Stimulated activated CD8-positive, alpha-beta memory T cell treated with anti-CD3 and anti-CD28 coated beads, Interleukin-15, amount 100 ng/mL, for 1 hour (primary cell): Measurements from ENCODE around the gene PBXIP1.
A peak's percentile ranks its signal among the peaks of the same experiment; 100 is the strongest.

ENCODE experiments used
- DNase-seq: peaks from one replicate; pipeline ENCODE4 v3.0.0-alpha.2; 2020; ENCODE audit warnings: low read depth

The PBXIP1 gene

GRCh38 chr1:154956544-154956941 is 644 bp upstream of the PBXIP1 start:
- no peak for DNase-seq

GRCh38 chr1:154955039-154955717 is 721 bp downstream of the PBXIP1 start:
- peak; percentile 80 for DNase-seq

- DNase-seq: no peak
Observed at GRCh38 chr1:154954541-154954940, 1.4 kb downstream of the PBXIP1 start.

DNA sequence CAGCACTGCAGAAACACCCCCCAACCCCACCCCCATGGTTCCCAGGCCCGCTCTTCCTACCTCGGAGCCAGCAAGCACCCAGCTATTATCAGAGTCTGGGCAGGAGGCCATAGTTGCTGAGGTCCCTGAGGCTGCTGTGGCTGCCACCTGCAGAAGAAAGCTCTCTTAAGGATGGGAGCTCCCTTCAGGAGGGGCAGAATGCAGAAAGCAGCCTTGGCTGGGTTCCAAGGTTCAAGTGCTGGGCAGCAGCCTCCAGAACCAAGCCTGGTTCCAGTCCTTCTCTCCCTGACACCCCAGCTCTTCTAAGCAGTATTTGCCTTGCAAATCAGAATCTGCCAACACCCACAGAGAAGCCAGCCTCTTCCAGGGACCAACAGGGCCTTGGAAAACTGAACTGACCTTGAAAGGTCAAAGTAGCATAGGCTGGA is 2.3 kb downstream of the PBXIP1 start:
- no peak for DNase-seq

GRCh38 chr1:154952664-154953063 is 3.2 kb downstream of the PBXIP1 start:
- no peak for DNase-seq

DNA sequence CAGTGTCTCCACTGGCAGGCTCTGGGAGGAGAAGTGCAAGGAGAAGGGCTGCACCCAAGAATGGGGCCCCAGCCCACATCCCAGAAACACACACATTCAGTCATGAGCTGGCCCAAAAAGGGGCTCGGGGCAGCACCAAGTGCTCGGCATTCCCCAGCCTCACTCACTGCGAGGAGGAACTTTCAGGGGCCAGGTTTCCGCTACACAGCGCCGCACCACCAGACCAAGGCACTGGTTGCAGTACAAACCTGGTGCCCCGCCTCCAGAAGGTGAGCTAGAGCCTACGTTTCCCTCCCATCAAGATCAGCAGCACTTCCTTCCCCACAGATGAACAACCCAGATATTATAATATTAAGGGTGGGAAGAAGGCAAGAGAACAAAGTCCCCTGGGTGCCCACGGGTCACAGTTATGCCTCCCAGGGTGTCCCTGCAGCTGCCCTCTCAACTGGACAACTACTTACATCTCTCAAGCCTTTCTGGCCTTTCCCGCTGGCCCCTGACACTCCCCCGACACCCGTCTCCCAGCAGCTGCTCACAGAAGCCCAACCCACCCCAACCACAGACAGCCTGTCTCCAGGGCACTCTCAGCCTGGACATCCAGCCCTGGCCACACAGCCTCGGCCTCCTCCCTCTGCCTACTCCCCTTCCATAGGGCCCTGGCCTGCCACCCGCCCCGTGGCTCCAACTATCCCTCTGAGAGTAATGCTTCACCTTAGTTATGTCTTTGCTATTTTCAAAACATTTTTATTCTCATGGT is 3.8 kb downstream of the PBXIP1 start:
- DNase-seq: no peak

- DNase-seq: no peak
Observed at GRCh38 chr1:154948079-154948478, 7.8 kb downstream of the PBXIP1 start.

DNA sequence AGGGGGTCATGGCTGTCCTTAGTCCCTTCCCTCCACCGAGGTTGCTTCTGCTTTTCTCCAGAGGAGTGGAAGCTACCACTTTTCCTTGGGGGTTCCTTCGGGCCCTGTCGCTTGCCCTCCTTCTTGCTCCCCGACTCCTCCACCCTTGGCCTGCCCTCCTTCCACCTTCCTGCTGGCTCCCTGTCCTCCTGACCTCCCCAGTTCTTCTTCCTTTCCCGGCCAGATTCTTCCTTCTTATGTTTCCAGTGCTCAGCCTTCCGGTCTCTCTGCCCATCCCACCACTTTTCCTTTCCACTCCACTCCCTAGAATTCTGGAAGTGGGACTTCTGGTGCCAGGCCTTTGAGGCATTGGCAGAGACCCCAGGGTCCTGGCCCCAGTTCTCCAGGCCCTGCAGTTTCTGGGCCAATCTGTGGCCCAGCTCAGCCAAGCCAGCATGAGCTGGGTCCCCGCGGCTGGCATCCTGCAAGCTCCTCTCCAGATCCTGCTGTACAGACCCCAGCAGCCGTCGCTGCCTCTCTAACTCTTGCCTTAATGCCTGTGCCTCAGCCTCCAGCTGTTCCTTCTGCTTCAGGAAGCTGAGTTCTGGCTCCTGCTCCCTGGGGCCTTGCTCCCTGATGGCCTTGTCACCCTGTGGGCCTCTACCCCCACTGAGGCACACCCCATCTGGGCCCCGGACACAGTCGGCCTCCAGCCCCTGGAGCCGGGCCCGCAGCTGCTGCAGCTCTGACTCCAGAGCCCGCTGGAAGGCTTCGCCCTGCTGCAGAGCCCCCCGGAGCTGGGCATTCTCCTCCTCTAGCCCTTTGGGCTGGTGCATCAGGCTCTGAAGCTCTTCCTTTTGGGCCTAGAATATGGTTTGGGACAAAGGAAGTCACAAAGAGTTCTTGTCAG is 9.7 kb downstream of the PBXIP1 start:
- DNase-seq: no peak

- no peak for DNase-seq
Observed at GRCh38 chr1:154945160-154945961, 10.5 kb downstream of the PBXIP1 start.

DNA sequence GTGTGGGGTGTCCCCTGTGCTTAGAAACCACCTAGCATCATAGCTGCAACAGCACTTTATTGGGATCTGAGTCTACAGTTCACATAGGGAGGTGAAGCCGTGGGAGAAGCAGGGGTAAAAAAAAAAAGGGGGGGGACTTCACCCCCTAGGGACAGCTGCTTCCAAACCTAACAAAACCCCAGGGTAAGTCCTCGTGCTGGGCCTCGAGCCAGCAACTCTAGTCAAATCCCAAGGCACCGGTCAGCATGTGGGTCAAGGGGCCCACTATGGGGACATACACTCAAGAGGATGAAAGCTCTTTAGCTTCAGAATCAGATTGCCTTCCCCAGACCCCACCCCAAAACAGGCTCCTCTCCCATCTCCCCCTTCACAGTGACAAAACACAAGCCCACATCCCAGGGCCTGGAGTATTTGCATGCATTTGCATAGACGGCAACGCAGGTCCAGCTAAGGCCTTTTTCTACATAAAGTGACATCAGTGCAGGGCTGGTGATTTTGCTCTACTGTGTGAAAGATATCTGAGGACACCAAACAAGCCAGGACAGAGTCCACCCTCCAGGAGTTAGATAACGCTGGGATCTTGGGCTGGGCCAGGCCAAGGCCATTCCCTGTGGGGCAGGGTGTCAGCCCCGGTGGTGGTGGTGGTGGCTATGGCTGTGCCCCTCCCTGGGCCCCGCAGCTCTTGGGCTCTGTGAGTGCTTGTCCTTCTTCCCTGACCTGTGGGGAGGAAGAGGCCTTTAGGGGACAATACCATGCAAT is 11.3 kb downstream of the PBXIP1 start:
- no peak for DNase-seq

- DNase-seq: no peak
Observed at GRCh38 chr1:154943649-154944400, 12.1 kb downstream of the PBXIP1 start.

DNA sequence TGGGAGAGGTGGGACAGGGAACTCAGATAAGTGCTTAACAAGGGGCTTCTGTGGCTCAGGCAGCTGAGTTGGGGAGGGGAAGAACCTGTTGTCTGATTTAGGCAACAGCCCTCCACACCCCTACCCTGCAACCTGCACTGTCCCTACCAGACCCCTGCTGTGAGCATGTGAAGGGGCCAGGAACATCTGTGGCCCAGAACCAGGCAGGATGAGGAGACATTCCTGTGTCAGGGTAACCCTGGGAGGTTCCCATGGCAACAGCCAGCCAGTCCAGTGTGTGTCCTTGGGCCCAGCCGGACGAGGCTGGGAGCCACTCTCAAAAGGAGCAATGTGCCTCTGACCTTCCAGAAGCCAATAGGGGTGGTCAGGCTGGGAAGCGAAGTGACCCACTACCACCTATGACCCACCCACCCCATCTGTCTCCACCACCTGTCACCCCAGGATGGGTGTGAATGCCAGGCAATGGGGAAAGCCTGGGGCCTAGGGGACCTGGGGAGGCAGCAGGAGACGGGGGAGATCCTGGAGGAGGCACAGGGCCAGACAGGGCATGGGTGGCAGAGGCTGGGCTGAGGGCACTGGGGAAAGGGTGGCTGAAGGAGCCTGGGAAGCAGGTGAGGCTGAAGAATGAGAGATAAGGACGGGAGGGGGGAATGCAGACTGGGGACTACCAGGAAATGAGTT is 14.4 kb downstream of the PBXIP1 start:
- DNase-seq: no peak

DNA sequence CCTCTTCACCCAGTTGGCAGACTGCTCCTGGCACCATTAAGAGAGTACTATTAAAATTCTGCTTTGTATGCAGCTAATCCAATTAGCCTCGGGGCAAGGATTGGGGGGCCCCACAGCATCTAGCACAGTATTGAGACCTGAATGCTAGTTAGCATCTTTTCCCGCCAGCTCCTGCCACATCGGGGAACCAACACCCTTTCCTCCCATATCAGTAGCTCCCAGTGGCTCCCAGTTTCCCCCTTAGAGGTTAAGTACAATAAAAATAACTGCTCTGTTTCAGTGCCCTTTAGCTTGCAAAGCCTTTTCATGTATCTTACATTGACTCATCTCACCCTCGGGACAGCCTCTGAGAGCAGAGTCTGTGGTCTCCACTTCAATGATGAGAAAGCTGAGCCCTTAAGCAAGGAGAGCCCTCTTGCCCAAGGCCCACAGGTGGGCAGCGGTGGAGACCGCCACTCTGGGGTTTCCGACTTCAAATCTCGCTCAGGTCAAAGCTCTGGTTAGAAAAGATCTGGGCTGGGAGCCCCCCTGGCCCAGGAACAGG is 15.2 kb downstream of the PBXIP1 start:
- DNase-seq: no peak

- no peak for DNase-seq
Observed at GRCh38 chr1:154940213-154940560, 15.7 kb downstream of the PBXIP1 start.

GRCh38 chr1:154938604-154939399 is 17.1 kb downstream of the PBXIP1 start:
- no peak for DNase-seq

DNA sequence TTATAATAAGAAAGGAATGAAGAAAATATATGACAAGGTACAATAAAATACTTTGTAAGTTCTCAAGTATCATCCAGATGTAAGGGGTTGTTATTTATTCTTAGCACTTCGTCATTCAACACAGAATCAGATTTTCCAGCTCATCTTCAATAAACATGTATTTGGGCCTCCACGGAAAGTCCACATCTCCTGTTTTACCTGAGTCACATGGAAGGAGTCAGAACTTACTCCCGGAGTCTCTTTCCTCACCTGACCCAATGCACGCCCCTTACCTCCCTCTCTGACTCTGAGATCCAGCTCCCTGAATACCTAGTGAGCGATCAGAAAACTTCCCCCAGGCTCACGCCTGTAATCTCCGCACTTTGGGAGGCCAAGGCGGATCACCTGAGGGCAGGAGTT is 17.9 kb downstream of the PBXIP1 start:
- no peak for DNase-seq

- peak; percentile 75 for DNase-seq
Observed at GRCh38 chr1:154937085-154937987, 18.6 kb downstream of the PBXIP1 start.
